HG03066 (cell line): Measurements from ENCODE around the gene NRTN.

ENCODE experiments used
- ATAC-seq: cut with Tn5 transposase; IDR thresholded peaks from one replicate; pipeline ENCODE4 v1.9.1; 2021; ENCODE audit warnings: low read depth; ENCODE audit not compliant: unreplicated experiment

Gene NRTN

DNA sequence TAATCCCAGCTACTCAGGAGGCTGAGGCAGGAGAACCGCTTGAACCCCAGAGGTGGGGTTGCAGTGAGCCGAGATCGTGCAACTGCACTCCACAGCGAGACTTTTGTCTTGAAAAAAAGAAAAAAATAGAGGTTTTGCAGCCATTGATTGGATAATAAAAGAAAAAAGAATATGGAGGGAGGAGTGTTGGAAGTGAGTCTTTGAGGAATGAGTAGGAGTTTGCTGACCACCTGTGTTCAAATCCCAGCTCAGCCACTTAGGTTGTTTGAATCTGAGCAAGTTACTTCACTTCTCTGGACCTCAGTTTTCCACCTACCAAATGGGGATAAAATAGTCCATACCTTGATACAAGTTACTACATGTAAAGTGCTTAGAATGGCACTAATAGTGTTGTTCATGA lies 6.2 kb downstream of the NRTN start:
- no peak for ATAC-seq

DNA sequence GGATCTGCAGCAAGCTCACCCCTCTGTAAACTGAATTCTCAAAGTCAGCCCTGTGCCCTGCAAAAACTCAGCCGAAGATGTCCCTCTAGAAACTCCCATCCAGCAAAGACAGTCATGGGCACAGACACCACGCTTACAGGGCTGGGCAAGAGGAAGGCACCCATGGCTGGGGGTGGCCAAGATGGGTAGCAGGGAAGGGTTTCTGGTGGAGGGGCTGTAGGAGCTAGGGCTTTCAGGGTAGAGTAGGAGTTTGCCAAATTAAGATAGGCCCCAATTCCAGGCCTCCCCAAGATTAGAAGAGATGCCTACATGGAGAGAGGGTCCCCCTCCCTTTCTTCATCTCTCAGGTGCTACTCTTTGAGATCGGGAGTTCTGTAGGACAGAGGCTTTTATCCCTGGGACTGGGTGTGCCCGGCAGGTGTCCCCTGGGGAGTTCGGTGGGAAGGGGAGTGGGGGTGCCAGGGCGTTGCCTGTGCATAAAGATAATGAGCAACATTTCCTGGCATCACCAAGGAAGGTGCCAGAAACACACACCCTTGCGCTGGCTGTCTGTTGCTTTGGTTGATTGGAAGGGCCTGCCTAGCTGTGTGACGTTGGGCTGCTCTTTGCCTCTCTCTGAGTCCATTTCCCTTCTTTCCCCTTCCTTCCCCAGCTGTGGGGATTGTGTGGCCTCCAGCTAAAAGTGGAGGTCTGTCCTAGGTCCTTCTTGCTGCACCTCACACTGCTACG lies 9.4 kb downstream of the NRTN start:
- ATAC-seq: no peak

DNA sequence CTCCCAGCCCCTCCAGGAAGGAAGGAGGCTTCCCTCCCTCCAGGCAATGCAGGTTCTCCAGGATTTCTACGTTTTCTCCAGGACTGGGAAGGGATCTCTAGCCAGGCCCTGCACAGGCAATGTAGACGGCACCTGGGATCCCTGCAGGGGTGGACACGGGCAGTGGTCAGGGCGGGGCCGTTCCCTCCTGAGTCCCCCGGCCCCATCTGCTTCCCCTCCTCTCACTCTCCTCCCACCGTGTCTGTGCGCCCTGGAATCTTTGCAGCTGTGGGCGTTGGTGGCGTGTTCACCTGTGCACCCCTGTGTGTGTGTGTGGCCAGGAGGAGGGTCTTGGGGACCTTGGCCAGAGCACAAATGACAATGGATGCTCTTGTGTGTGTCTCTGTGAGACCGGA lies 10.0 kb downstream of the NRTN start:
- no peak for ATAC-seq

DNA sequence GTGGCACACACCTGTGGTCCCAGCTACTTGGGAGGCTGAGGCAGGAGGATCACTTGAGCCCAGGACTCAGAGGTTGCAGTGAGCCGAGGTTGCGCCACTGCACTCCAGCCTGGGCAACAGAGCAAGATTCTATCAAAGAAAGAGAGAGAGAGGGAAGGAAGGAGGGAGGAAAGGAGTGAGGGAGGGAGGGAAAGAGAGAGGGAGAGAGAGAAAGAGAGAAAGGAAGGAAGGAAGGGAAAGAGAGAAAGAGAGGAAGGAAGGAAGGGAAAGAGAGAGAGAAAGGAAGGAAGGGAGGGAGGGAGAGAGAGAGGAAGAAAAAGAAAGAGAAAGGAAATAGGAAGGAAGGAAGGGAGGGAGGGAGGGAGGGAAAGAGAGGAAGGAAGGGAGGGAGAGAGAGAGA lies 12.4 kb downstream of the NRTN start:
- ATAC-seq: no peak

DNA sequence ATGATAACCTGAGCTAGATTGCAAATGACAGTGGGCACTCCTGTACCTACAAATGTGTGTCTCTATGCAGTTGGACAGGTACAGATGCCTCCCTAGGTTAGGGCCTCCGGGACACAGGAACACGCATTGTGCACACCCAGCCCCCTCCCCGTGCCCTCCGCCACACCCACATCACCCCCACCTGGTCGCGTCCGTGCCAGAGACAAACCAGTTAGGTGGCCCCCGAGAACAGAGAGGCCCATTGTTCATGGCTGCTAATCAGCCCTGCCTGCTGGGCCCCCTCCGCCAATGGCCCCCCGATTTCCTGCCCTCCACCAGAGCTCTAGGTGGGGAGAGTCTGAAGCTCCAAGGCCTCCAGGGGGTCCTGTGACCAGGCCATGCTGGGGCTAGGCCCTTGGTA lies 13.7 kb downstream of the NRTN start:
- ATAC-seq: no peak

DNA sequence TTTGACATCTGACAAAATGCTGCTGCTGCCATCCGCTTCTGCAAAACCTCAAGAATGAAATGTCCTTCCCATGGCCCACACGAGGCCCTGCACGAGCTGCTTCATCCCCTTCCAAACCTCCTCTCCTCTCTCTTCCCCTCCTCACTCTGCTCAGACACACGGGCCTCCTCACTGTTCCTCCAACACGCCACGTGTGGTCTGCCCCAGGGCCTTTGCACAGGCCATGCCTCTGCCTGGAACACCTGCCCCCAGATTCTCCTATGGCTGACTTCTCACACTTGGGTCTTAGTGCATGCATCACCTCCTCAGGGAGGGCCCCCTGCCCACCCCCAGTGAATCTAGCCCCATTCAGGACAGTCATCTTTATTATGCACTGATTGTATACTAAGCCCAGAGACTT lies 15.9 kb downstream of the NRTN start:
- ATAC-seq: no peak

DNA sequence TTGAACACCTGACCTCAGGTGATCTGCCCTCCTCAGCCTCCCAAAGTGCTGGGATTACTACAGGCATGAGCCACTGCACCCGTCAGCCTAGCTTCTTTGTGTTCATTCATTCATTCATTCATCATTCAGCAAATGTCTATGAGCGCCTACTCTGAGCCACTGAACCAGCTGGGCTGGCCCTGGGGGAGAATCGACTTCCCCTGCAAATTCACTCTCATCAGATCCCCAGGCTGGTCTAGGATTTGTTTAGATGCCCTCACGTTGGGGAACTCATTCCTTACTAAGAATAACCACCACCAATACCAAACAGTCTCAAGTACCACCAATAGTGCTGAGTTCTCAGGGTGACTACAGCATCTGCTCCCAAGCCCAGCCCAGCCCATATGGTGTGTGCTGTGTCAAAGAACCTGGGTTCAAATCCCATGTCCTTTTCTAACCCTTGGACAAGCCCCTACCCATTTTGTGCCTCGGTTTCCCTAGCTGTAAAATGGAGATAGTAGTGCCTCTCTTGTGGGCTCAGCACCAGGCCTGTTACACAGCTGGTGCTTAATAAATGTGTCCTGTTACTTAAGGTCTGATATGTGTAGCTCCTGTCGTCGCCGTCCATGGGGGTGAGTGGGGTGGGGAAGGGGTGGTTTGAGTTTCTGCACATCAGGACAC lies 16.8 kb downstream of the NRTN start:
- no peak for ATAC-seq

DNA sequence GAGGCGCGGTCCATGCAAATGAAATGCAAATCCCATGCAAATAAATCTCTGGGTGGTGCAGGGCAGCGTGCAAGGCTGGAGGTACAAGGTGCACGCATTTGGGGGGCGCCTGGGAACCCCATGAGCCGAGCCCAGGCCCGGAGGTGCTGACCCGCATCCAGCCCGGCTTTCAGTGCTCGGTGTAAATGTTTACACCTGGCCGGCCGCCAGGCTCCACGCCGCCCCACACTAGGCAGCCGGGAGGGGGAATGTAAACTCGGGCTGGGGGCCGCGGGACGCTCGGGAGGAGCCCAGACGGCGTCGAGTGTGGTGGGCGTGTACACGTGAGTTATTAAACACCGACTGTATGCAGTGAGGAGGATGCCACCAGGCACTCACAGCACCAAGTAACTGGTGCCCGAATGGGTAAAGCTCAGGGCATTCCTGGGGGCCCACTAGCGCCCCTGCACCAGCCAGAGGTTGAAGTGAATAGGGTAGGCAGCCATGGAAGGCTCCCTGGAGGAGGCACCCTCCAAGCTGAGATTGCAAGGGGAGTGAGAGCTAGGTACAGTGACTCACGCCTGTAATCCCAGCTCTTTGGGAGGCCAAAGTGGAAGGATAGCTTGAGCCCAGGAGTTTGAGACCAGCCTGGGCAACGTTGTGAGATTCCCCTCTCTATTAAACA lies 17.4 kb downstream of the NRTN start:
- ATAC-seq: no peak

DNA sequence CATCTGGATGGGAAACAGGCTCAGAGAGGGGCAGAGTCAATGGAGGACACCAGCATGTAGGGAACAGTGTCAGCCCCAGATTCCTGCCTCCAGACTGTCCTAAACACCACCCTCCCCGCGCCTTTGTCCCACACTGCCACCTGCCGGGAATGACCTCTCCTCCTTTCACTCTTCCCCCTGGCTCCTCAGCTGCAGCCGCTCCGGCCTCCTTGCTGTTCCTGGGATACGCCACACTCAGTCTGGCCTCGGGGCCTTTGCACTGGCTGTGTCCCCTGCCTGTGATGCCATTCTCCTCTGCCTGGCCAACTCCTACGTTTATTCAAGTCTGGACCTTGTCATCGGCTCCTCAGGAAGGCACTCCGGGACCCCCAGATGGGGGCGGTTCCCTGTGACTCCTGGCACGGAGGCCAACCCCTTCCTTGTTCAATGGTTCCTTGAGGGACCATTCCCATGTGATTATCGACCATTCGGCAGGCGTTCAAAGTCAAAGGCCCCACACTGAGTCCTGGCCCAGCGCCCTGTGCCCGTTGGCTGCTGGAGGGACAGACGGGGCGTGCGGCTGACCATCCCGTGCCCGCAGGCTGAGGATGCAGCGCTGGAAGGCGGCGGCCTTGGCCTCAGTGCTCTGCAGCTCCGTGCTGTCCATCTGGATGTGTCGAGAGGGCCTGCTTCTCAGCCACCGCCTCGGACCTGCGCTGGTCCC lies 18.9 kb downstream of the NRTN start:
- no peak for ATAC-seq

DNA sequence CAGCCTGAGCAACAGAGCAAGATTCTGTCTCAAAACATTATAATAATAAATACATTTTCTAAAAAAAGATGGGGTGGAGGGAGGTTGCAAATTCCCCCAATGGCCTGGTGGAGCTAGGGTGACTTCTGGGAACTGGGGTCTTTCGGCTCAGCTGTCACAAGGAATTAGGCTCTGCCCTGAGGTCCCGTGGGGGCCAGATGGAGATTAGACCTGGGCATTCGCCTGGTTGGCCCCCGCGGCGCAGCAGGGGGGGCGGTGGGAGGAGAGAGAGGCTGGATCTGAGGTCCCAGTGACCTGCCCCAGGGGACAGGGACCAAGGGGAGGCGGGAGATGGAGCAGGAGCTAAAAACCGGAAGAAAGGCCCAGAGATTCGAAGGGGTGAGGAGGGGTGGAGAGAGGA lies 19.9 kb downstream of the NRTN start:
- no peak for ATAC-seq

DNA sequence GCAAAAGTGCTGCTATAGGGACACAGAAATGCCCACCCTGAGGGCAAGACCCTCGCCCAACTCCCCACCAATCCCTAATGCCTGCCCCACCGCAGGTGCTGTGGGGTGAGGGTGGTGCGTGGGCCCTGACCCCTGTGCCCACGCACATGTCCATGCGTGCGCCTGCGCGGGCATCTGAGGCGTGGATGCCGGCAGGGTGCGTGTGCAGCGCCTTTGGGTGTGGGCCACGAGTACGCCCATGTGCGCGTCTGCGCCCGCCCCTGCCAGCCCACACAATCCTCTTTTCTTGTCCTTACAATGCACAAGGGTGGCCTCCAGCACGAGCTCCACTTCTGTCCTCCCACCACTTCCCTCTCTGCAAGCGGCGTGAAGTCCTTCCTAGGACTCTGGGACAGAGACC lies 20.3 kb downstream of the NRTN start:
- ATAC-seq: no peak

DNA sequence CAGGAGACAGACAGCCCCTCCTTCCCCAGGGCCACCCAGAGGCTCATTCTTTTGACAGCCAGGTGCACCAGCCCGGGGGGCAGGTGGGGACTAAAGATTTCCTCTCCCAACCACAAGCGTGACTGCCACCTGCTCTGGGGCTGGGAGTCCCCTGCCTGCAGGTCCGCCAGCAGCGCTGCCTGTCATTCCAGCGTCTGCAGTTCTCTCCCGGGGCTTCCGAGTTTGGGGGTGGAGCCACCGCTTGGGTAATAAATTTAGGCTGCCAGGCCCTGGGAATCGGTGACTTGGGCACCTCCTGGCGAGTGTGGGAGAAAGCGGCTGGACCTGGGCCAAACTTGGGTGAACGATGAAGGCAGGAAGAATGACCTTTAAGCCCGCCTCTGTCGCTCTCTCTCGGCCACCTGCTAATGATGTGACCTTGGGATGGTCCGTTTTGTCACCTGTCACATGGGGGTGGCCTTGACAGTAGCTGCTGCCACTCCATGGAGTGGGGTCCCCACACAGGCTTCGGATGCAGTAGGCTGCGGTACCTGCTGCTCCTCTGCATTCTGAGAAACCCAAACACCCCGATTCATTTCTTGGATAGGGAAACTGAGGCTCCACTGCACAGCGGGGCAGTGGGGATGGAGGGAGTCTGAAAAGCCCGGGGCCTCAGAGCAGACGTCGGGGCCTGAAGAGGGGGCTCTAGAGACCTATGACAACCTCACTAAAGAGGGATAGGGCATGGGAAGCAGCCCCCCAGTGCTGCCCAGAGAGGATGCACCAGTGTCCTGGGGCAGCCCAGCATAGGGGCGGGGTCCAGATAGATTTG lies 21.9 kb downstream of the NRTN start:
- ATAC-seq: no peak

DNA sequence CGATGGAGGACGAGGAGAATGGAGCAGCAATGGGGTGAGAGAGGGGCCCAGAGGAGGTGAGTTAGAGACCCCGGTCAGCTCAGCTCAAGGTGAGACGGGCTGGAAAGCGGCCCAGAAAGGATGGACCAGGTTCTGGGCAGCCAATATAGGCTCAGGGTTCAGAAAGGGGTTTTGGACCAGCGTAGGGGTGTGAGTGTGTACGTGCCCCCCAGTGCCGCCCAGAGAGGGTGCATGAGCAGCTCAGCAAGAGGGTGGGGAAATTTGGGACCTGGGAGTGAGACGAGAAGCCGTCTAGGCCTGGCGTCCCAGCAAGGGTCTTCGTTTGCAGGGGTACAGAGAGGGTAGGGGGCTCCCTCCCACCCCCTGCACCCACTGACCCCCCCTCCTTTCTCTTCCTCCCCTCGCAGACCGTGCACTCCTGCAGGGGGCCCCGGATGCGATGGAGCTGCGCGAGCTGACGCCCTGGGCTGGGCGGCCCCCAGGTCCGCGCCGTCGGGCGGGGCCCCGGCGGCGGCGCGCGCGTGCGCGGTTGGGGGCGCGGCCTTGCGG lies 22.5 kb downstream of the NRTN start:
- no peak for ATAC-seq

DNA sequence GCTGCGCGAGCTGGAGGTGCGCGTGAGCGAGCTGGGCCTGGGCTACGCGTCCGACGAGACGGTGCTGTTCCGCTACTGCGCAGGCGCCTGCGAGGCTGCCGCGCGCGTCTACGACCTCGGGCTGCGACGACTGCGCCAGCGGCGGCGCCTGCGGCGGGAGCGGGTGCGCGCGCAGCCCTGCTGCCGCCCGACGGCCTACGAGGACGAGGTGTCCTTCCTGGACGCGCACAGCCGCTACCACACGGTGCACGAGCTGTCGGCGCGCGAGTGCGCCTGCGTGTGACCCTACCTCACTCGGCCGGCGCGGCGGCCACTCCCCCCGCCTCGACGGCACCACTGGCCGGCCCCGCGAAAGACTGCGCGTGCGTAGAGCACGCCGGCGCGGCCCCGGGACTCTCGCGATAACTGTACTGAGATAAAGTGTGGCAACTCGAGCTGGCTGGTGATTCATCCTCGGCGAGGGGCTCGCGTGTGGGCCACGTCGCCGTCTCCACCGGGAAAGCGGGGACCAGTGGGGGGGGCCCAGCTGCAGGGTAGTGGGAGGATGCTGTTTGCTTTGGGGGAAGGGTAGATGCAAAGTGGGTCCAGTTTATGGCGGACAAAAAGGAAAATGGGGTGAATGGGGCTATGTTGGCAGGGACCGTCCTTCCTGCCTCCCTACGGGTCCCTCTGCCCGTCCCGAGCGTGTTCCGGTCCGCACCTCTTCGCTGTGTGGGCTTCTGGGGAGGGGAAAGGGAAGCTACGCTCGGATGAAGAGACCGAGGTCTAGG lies 23.2 kb downstream of the NRTN start:
- ATAC-seq: peak; percentile 55

DNA sequence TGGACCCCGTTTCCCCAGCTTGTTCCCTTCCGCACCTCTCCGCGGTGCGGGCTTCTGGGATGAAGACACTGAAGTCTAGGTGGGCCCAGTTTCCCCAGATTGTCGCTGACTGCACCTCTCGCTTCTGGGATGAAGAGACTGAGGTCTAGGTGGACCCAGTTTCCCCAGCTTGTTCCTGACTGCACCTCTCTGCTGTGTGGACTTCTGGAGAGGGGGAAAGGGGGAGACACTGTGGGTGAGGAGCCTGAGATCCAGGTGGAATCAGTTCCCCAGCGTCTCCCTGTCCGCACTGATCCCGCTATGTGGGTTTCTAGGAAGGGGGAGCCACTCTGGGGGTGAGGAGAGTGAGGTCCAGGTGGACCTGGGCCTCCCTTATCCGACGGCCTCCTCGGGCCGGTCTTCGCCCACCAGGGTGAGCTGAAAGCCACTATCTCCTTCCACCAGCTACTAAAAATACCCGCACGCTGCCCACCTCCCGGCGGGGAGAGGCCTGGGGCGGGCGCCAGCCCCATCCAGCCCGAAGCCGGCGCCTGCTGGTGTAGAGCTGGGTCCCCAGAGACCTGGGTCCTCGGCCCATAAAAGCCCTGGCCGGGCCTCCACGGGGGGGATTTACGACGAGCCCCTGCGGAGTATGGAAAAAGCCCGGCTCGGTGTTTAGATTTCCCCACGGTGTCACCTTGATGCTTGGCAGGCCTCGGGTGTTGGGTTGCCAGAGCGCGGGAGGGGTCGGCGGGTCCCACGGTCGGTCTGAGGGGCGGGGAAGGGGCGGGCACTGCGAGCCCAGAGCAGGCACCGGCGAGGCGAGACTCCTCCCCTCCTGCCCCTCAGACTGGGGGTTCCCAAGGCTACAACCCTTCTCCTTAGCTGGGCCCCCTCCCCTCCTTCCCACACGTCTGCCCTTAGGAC lies 24.0 kb downstream of the NRTN start:
- ATAC-seq: no peak

DNA sequence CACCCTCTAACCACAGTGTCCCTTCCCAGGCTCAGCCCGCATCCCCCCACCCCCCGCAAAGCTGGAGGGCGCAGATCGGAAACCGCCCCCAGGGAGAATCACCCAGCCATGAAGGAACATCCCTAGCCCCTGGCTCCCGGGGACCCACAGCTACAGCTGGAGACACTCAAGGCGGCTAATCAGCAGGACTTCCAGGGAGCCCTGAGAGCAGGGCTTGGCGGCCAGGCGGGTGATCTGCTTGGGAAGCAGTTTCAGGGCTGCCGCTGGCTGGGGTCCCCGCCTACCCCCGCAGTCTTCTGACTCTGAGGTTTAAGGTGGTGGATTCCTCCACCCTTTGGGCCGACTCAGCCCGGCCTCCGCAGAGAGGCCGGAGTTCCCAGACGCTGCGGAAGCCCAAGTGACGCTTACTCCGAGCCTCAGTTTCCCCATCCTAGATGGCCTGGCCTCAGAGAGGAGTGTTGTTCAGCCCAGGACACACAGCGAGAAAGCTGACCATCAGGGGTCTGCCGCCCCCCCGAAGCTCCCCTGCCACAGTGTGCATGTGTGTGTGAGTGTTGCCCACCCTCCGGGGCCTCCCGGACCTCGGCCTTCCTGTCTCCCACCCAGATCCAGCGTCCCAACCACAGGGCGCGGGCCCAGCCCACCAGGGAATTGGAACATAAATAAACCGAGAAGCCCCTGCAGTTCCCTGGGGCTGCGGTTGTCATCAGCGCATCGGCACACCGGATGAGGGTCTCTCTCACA lies 24.9 kb downstream of the NRTN start:
- ATAC-seq: no peak

DNA sequence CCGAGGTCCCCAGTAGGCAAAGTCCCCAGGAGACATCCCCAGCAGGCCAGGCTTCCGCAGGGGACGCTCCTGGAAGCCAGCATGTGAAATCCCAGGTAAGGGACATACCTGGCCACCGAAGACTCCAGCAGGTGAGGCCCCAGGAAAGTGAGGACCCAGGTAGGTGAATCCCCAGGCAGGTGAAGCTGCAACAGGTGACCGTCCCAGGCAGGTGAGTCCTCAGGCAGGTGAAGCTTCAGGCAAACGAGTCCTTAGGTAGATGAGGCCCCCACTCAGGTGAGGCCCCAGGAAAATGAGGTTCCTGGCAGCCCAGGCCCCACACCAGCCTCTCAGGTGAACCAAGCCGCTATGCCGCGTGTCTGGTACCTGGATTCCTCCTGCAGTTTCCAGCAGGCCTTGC lies 26.3 kb downstream of the NRTN start:
- ATAC-seq: no peak

DNA sequence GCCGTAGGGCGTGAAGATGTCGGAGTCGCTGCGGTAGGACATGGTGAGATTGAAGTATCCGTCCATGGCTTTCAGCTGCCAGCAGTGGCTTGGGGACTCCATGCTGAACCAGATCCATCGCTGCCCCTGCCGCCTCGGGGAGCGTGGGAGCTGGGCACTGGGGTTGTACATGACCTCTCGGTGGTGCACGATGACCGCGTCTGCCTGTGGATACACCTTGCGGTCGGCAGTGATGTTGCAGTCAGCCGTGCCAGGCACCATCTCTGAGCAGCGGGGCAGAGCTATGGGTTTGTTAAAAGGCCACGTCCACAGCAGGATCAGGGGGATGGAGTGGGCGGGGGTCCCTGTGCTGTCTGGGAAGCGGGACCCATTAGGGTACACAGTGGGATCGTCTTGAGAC lies 27.2 kb downstream of the NRTN start:
- no peak for ATAC-seq
